HL-60/S4 treated with phorbol 12-myristate 13-acetate at 8.2 ng/mL for 4 days and 3 days (cell line): ENCODE data around the gene KANSL3.
"Not testable (repeated sequence)": the region's sequence is repeated elsewhere in the genome, so short reads cannot be mapped to it uniquely, and the experiment has no call there.

Source experiments
- in situ Hi-C: fragments of 300-500 bp; cut with MboI; formaldehyde crosslinking; loops from 2 replicates; pipeline ENCODE4 v1.15.0; 2022; ENCODE audit warnings: low sequenced_read_pairs

The KANSL3 gene

GRCh38 chr2:96655526-96655925 is 17.4 kb upstream of the KANSL3 start:
- in situ Hi-C loops: no loop called here

- in situ Hi-C loops: not testable (repeated sequence)
Observed at GRCh38 chr2:96654791-96655190, 16.7 kb upstream of the KANSL3 start.

GRCh38 chr2:96651793-96652192 is 13.7 kb upstream of the KANSL3 start:
- in situ Hi-C loops: no loop called here

- in situ Hi-C loops: no loop called here
Observed at GRCh38 chr2:96649342-96649741, 11.2 kb upstream of the KANSL3 start.

- in situ Hi-C loops: no loop called here
Observed at GRCh38 chr2:96648306-96648930, 10.3 kb upstream of the KANSL3 start.

- in situ Hi-C loops: no loop called here
Observed at GRCh38 chr2:96647681-96648080, 9.6 kb upstream of the KANSL3 start.

GRCh38 chr2:96642564-96643360 is 4.7 kb upstream of the KANSL3 start, which contains the start of gene FER1L5:
FER1L5 (plus strand) TSS chr2:96642764; CDS start chr2:96642837, 73 bp downstream.
- in situ Hi-C loops: no loop called here

- in situ Hi-C loops: no loop called here
Observed at GRCh38 chr2:96637385-96638143, 548 bp downstream of the KANSL3 start.

- in situ Hi-C loops: no loop called here
Observed at GRCh38 chr2:96636551-96637171, 1.5 kb downstream of the KANSL3 start.

- in situ Hi-C loops: no loop called here
Observed at GRCh38 chr2:96633641-96634040, 4.5 kb downstream of the KANSL3 start.

GRCh38 chr2:96631804-96632435 is 6.2 kb downstream of the KANSL3 start:
- in situ Hi-C loops: no loop called here

GRCh38 chr2:96626553-96626942 is 11.6 kb downstream of the KANSL3 start:
- in situ Hi-C loops: no loop called here

- in situ Hi-C loops: no loop called here
Observed at GRCh38 chr2:96625571-96626552, 12.2 kb downstream of the KANSL3 start.

GRCh38 chr2:96623116-96623515 is 15.0 kb downstream of the KANSL3 start:
- in situ Hi-C loops: no loop called here

- in situ Hi-C loops: no loop called here
Observed at GRCh38 chr2:96622544-96622943, 15.6 kb downstream of the KANSL3 start.

- in situ Hi-C loops: no loop called here
Observed at GRCh38 chr2:96618596-96619283, 19.4 kb downstream of the KANSL3 start.

- in situ Hi-C loops: no loop called here
Observed at GRCh38 chr2:96617012-96617411, 21.1 kb downstream of the KANSL3 start.

- in situ Hi-C loops: no loop called here
Observed at GRCh38 chr2:96616535-96616934, 21.6 kb downstream of the KANSL3 start.

GRCh38 chr2:96616128-96616527 is 22.0 kb downstream of the KANSL3 start:
- in situ Hi-C loops: no loop called here
